K562 (cell line): ENCODE measurements around the gene CAV1. TPM values are rescaled to one million over a fixed set of nuclear protein-coding genes. Genes with fewer than 3 reads are reported as not detected.

Source experiments
- ATAC-seq: fragments of 200-7000 bp; cut with Tn5 transposase; 3 replicates; pipeline ENCODE4 v1.9.1; 2020; ENCODE audit warnings: moderate library complexity
- BruUV-seq: library from RNA; stranded (reverse); fragments of 400-500 nt; replicated peaks from 2 replicates; lab custom pipeline; 2021; lab: Mats Ljungman, UMichigan
- CTCF ChIA-PET: fragments of 300-600 bp; formaldehyde crosslinking; extraction: SDS; loops from one replicate; lab custom pipeline; 2021; ENCODE audit warnings: low intra/inter-chr PET ratio; lab: Yijun Ruan, JAX
- POLR2A ChIA-PET: fragments of 300-600, 350-650 bp; sonication (Branson Sonifier 250); formaldehyde crosslinking; extraction: SDS; loops from one replicate; lab custom pipeline; 2021; ENCODE audit warnings: antibody characterized with exemption, inconsistent platforms; lab: Yijun Ruan, JAX
- DNase-seq, 4 experiments: peaks; one replicate each; pipeline versions ENCODE4 v3.0.0 to v3.0.0-alpha.2; 2011 to 2018; ENCODE audit warnings: low spot score in 3 of 4, mixed read lengths in 3 of 4; ENCODE audit errors: extremely low read depth in 1 of 4
- FAIRE-seq: peaks from 2 replicates; lab custom pipeline; 2011; peaks lifted over from hg19 to GRCh38; lab: Jason Lieb, UNC
- H2AFZ ChIP-seq: 2 replicates; pipeline ENCODE4 v1.6.0; 2011; ENCODE audit warnings: low read depth, low read length, control low read depth, inconsistent platforms
- H3K27ac ChIP-seq: fragments of 200-600 bp; 3 replicates; pipeline ENCODE4 v1.8.0; 2011; ENCODE audit warnings: low read depth, mild to moderate bottlenecking, control low read depth, inconsistent platforms, low read length, moderate library complexity, mixed read lengths; ENCODE audit errors: extremely low read depth
- H3K27me3 ChIP-seq, 2 experiments: fragments of 300-600 bp in 1 of 2; 2 replicates in 1 of 2; 3 replicates in 1 of 2; pipeline versions ENCODE4 v1.6.0 to v1.8.0; 2011; ENCODE audit warnings: inconsistent platforms in 2 of 2, low read length in 2 of 2, mild to moderate bottlenecking in 1 of 2, mixed read lengths in 1 of 2, moderate library complexity in 1 of 2; ENCODE audit not compliant: control insufficient read depth in 2 of 2, insufficient read depth in 2 of 2
- H3K36me3 ChIP-seq: fragments of 300-600 bp; 3 replicates; pipeline ENCODE4 v1.8.0; 2011; ENCODE audit warnings: mild to moderate bottlenecking, low read length, inconsistent platforms; ENCODE audit not compliant: control insufficient read depth, insufficient read depth
- H3K4me1 ChIP-seq, 2 experiments: fragments of 200-600 bp in 1 of 2; replicated peaks in 1 of 2; 2 replicates in 1 of 2; 3 replicates in 1 of 2; pipeline versions ENCODE4 v1.5.1 to v1.8.0; 2011; ENCODE audit warnings: inconsistent platforms in 2 of 2, low read length in 2 of 2, mild to moderate bottlenecking in 1 of 2, mixed read lengths in 1 of 2, moderate library complexity in 1 of 2; ENCODE audit not compliant: control insufficient read depth in 2 of 2, insufficient read depth in 2 of 2
- H3K4me2 ChIP-seq: 2 replicates; pipeline ENCODE4 v1.6.1; 2011; ENCODE audit warnings: low read length, control low read depth, inconsistent platforms, mixed read lengths; ENCODE audit not compliant: insufficient read depth
- H3K4me3 ChIP-seq: fragments of 200-600 bp; sonication (generic), shearing (Covaris generic); 2 replicates; pipeline ENCODE4 v1.5.1; 2016; ENCODE audit warnings: control low read depth, inconsistent platforms
- H3K79me2 ChIP-seq: fragments of 200-600 bp; 3 replicates; pipeline ENCODE4 v1.8.0; 2011; ENCODE audit warnings: low read length, inconsistent platforms; ENCODE audit not compliant: control insufficient read depth, insufficient read depth
- H3K9ac ChIP-seq, 2 experiments: 2 replicates each; pipeline versions ENCODE4 v1.6.0 to v1.6.1; 2011; ENCODE audit warnings: low read depth in 2 of 2, low read length in 2 of 2, control low read depth in 1 of 2, inconsistent platforms in 1 of 2, mild to moderate bottlenecking in 1 of 2, mixed read lengths in 1 of 2; ENCODE audit not compliant: insufficient read depth in 1 of 2
- H3K9me1 ChIP-seq: one replicate; pipeline ENCODE4 v1.6.0; 2011; ENCODE audit warnings: inconsistent platforms, mild to moderate bottlenecking, low read length, moderate library complexity; ENCODE audit not compliant: control insufficient read depth, insufficient read depth
- H3K9me3 ChIP-seq: replicated peaks from 2 replicates; pipeline ENCODE4 v1.5.1; 2011; ENCODE audit warnings: low read depth, low read length, inconsistent platforms; ENCODE audit not compliant: control insufficient read depth, insufficient read depth
- H4K20me1 ChIP-seq: replicated peaks from 2 replicates; pipeline ENCODE4 v1.6.1; 2011; ENCODE audit warnings: low read length, inconsistent platforms, mixed read lengths; ENCODE audit not compliant: control insufficient read depth, insufficient read depth
- BRCA1 ChIP-seq, 2 experiments: fragments of 450-650 bp in 1 of 2; sonication (generic) in 1 of 2; formaldehyde crosslinking in 1 of 2; IDR thresholded peaks; 2 replicates each; pipeline versions ENCODE4 v1.5.0 to v1.6.1; 2017 to 2020; ENCODE audit warnings: mild to moderate bottlenecking in 1 of 2, missing genetic modification reagents in 1 of 2
- C11orf30 ChIP-seq: fragments of 450-650 bp; IDR thresholded peaks from 2 replicates; pipeline ENCODE4 v1.6.1; 2016; ENCODE audit warnings: low read depth, mild to moderate bottlenecking
- E2F3 ChIP-seq: fragments of 250-450 bp; sonication (Bioruptor Pico); IDR thresholded peaks from 2 replicates; pipeline ENCODE4 v1.4.0; 2020; ENCODE audit warnings: mild to moderate bottlenecking
- KAT7 ChIP-seq: sonication (generic); formaldehyde crosslinking; IDR thresholded peaks from 2 replicates; pipeline ENCODE4 v1.8.0; 2022; ENCODE audit warnings: missing genetic modification reagents, mild to moderate bottlenecking, borderline replicate concordance
- MAFG ChIP-seq: fragments of 450-650 bp; conservative IDR thresholded peaks from 2 replicates; pipeline ENCODE4 v1.6.1; 2016; ENCODE audit warnings: missing genetic modification characterization, missing compliant biosample characterization
- MAFK ChIP-seq: IDR thresholded peaks from 2 replicates; pipeline ENCODE4 v1.6.1; 2011; ENCODE audit warnings: low read length, improper control_type of control experiment
- MAZ ChIP-seq, 2 experiments: fragments of 450-650 bp in 1 of 2; sonication (generic) in 1 of 2; formaldehyde crosslinking; IDR thresholded peaks in 1 of 2; conservative IDR thresholded peaks in 1 of 2; 2 replicates each; pipeline versions ENCODE4 v1.4.0 to v1.5.0; 2020; ENCODE audit warnings: mild to moderate bottlenecking in 1 of 2, missing genetic modification reagents in 1 of 2
- MYC ChIP-seq, 2 experiments: fragments of 250-450 bp in 1 of 2; sonication (Bioruptor Pico) in 1 of 2; IDR thresholded peaks; 2 replicates each; pipeline versions ENCODE4 v1.5.1 to v1.6.1; 2012 to 2021; ENCODE audit warnings: low read depth in 2 of 2, borderline replicate concordance in 1 of 2, improper control_type of control experiment in 1 of 2, low read length in 1 of 2, mild to moderate bottlenecking in 1 of 2, moderate library complexity in 1 of 2
- PPARD ChIP-seq: fragments of 250-450 bp; sonication (Bioruptor Pico); IDR thresholded peaks from 2 replicates; pipeline ENCODE4 v1.8.0; 2022; ENCODE audit warnings: inconsistent platforms, mild to moderate bottlenecking, moderate library complexity
- STAT5A ChIP-seq: IDR thresholded peaks from 2 replicates; pipeline ENCODE4 v1.6.1; 2012; ENCODE audit warnings: low read length, inconsistent platforms, borderline replicate concordance
- TEAD1 ChIP-seq, 2 experiments: fragments of 450-650 bp in 1 of 2; sonication (generic) in 1 of 2; formaldehyde crosslinking; IDR thresholded peaks; 2 replicates each; pipeline versions ENCODE4 v1.4.0 to v1.8.0; 2020 to 2022; ENCODE audit warnings: mild to moderate bottlenecking in 2 of 2, missing genetic modification reagents in 1 of 2
- TEAD2 ChIP-seq: fragments of 450-650 bp; IDR thresholded peaks from 2 replicates; pipeline ENCODE4 v1.6.1; 2016; ENCODE audit warnings: missing genetic modification characterization, control low read depth, missing compliant biosample characterization
- THRAP3 ChIP-seq: fragments of 450-650 bp; IDR thresholded peaks from 2 replicates; pipeline ENCODE4 v1.6.1; 2016; ENCODE audit warnings: mild to moderate bottlenecking, inconsistent platforms, borderline replicate concordance
- ZNF316 ChIP-seq: fragments of 450-650 bp; IDR thresholded peaks from 2 replicates; pipeline ENCODE4 v1.6.1; 2016
- ZNF436 ChIP-seq: fragments of 250-450, 450-650 bp; sonication (Bioruptor Pico); formaldehyde crosslinking; IDR thresholded peaks from 2 replicates; pipeline ENCODE4 v1.7.0; 2020; ENCODE audit warnings: mild to moderate bottlenecking
- in situ Hi-C: fragments of 300-500 bp; cut with MboI; formaldehyde crosslinking; loops from 4 replicates; pipeline ENCODE4 v1.15.0; 2018; ENCODE audit warnings: inconsistent platforms, mixed read lengths
- intact Hi-C: fragments of 100-400 bp; cut with micrococcal nuclease; formaldehyde crosslinking; loops from 2 replicates; pipeline ENCODE4 v1.14.2; 2022
- polyA plus RNA-seq, 8 experiments: library from polyadenylated mRNA; depleted of rRNA in 4 of 8; stranded (reverse) in 5 of 8; unstranded in 3 of 8; fragments of >200 nt; fragmentation: Nextera tagmentation in 2 of 8; fragmentation: Illumina TruSeq in 1 of 8; extraction: Ambion mirVana in 2 of 8; extraction: Trizol in 1 of 8; gene quantifications; 2 replicates each; pipeline versions ENCODE4 v1.2.1 to v1.2.3, GENCODE V29; 2011 to 2014; ENCODE audit warnings: inconsistent platforms in 1 of 8, missing spikeins in 1 of 8
- total RNA-seq, 7 experiments: library from RNA; depleted of rRNA in 6 of 7; stranded (reverse); fragments of >200 nt in 6 of 7; fragmentation: Illumina TruSeq in 2 of 7; extraction: Trizol in 2 of 7; gene quantifications; 2 replicates each; pipeline versions ENCODE4 v1.2.1 to v1.2.3, GENCODE V29; 2011 to 2021; ENCODE audit warnings: low replicate concordance in 1 of 7
- TF ChIP-seq, protein P1 (sequence below), 2 experiments: fragments of 450-650 bp in 1 of 2; sonication (generic) in 1 of 2; formaldehyde crosslinking in 1 of 2; IDR thresholded peaks in 1 of 2; conservative IDR thresholded peaks in 1 of 2; 2 replicates each; pipeline versions ENCODE4 v1.6.1 to v1.8.1; 2016 to 2023; ENCODE audit warnings: mild to moderate bottlenecking in 2 of 2, moderate library complexity in 2 of 2, inconsistent platforms in 1 of 2, missing genetic modification reagents in 1 of 2

The CAV1 gene
- total and polyA plus RNA-seq, 9 of the 15 experiments (the other 6 are each of a cell fraction or from before 2014, with no cell fraction given): 0.08 to 1.5 (median 0.63) TPM

DNA sequence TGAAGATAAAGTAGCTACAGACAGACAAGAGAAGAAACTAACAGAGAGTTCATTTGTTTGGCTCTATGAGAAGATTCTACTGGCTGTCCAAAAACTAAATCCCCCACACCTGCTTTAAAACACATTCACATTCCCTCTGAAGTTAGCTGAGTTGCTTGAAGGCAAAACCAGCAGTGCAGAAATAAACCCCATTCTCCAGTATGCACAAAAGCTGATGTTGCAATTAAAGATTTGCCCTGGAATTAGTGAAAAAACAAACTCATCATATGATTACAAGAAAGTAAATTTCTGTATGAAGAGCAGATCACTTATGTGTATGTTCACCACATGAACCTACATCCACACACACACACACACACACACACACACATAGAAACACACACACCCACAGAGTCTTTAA, 9.3 kb upstream of the CAV1 start:
- H3K4me3 ChIP-seq: no peak overlapping the region
- H3K4me2 ChIP-seq: no peak overlapping the region
- DNase-seq (no peak), ATAC-seq (no peak), FAIRE-seq (no peak)
- ChIA-PET CTCF (no interaction called here), POLR2A (interaction anchor here (0.8 to 1.3 kb wide), 2 partner anchors 9 to 14 kb away, joined by 3 to 7 read pairs; no protein-coding TSS in a partner anchor)
- H3K27ac ChIP-seq: no peak overlapping the region
- H3K27me3 ChIP-seq: no peaks in the 10 kb centered on the region
- H3K79me2 ChIP-seq: no peaks in the 10 kb centered on the region
- in situ Hi-C loops: no loop called here
- H2AFZ ChIP-seq: peak overlapping the region; percentile 4
- H4K20me1 ChIP-seq: no peaks in the 10 kb centered on the region
- H3K4me1 ChIP-seq: peaks cover 0 to 19% of the 10 kb centered on the region in 2 experiments; a peak in 3 of 5 replicates
- TF ChIP-seq MAFK (peak; percentile 36; the same call in 1 of the 2 replicates), MAFG (peak; percentile 58), BRCA1 (IDR thresholded peaks at IDR 0.05) (no peak), BRCA1 (CRISPR knock-in tag; IDR thresholded peaks at IDR 0.05) (no peak), TEAD1 (CRISPR knock-in tag; IDR thresholded peaks at IDR 0.05) (no peak), C11orf30 (peak; percentile 64), ZNF316 (peak; percentile 86)
- intact Hi-C loops: no loop called here
- H3K9ac ChIP-seq: no peak overlapping the region
- H3K9me1 ChIP-seq: no peaks in the 10 kb centered on the region
- BruUV-seq: no TSS peak
- no peaks in the 10 kb centered on the region for H3K9me3 ChIP-seq
- H3K36me3 ChIP-seq: no peaks in the 10 kb centered on the region

DNA sequence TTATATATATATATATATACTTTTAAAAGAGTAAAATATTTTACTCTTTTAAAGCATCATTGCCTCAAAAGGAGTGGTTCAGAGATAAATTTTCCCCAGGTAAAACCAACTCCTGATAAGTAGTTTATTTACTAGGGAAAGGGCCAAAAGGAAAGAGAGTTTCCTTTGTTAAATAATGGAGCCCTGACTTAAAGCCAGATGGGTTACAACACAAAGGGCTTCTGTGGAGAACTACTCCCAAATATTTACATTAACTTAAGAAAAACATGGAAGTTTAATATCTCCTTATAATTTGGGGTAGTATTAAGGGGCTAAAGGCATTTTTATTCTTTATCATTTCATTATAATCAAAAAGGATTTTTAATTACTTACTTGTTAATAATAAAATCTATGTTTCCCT, 8.5 kb upstream of the CAV1 start:
- in situ Hi-C loops: no loop called here
- POLR2A ChIA-PET: interaction anchor here (1.3 kb wide), 1 partner anchor 15 kb away, joined by 7 read pairs; no protein-coding TSS in a partner anchor
- H3K4me1 ChIP-seq: peaks cover 0 to 14% of the 10 kb centered on the region in 2 experiments; a peak in 3 of 5 replicates
- no peaks in the 10 kb centered on the region for H3K79me2 ChIP-seq
- no peaks in the 10 kb centered on the region for H3K9me3 ChIP-seq
- H3K9ac ChIP-seq: no peak overlapping the region
- CTCF ChIA-PET: no interaction called here
- ATAC-seq: no peak
- no peak for FAIRE-seq
- intact Hi-C loops: no loop called here
- H3K27ac ChIP-seq: no peak overlapping the region
- H3K4me3 ChIP-seq: no peak overlapping the region
- no peak for DNase-seq
- BruUV-seq: no TSS peak
- H2AFZ ChIP-seq: no peak overlapping the region
- H4K20me1 ChIP-seq: no peaks in the 10 kb centered on the region
- no peaks in the 10 kb centered on the region for H3K36me3 ChIP-seq
- no peak overlapping the region for H3K4me2 ChIP-seq
- H3K9me1 ChIP-seq: no peaks in the 10 kb centered on the region
- no peaks in the 10 kb centered on the region for H3K27me3 ChIP-seq
- TF ChIP-seq KAT7 (CRISPR knock-in tag) (no peak), THRAP3 (no peak), ZNF436 (no peak), E2F3 (CRISPR knock-in tag) (no peak), MAZ (CRISPR knock-in tag; conservative IDR thresholded peaks at IDR 0.05 in 1 of 2, IDR thresholded peaks at IDR 0.05 in 1 of 2) (no peak), MYC (IDR thresholded peaks at IDR 0.05; ENCODE audit: low read depth, low read length) (no peak), MYC (CRISPR knock-in tag; IDR thresholded peaks at IDR 0.05; ENCODE audit: borderline replicate concordance, low read depth) (no peak), TEAD2 (tag) (no peak), STAT5A (no peak), PPARD (no peak)
- TF ChIP-seq, protein P1, sequence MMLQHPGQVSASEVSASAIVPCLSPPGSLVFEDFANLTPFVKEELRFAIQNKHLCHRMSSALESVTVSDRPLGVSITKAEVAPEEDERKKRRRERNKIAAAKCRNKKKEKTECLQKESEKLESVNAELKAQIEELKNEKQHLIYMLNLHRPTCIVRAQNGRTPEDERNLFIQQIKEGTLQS (IDR thresholded peaks at IDR 0.05): no peak
- TF ChIP-seq, protein P1 (CRISPR knock-in tag; conservative IDR thresholded peaks at IDR 0.05): no peak
